NCI-H1105 treated with DMSO at 0.1 percent for 48 hours (cell line): ENCODE data around the gene PRSS1.
"Not testable (repeated sequence)": the region's sequence is repeated elsewhere in the genome, so short reads cannot be mapped to it uniquely, and the experiment has no call there.

Source experiments
- DNase-seq: peaks from one replicate; lab custom pipeline; 2025; lab: John Stamatoyannopoulos, UW

Gene PRSS1

DNA sequence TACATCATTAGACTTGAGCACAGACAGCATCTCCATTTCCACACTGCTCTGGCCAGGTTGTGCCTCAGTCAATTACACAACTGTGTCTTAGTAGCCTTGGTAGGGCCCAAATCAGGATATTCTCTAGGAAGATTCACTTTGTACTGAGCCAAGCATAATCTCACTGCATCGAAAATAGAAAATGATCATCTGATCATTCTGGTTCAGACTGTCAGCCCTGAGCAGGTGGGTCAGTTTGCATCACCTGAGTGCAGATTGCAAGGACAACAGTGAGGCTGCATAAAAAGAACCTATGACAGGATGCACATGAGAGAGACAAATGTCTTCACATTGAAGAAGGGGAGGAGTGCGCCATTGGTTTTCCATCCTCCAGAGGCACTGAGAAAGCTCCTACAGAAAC lies 862 bp upstream of the PRSS1 start:
- DNase-seq: not testable (repeated sequence)

DNA sequence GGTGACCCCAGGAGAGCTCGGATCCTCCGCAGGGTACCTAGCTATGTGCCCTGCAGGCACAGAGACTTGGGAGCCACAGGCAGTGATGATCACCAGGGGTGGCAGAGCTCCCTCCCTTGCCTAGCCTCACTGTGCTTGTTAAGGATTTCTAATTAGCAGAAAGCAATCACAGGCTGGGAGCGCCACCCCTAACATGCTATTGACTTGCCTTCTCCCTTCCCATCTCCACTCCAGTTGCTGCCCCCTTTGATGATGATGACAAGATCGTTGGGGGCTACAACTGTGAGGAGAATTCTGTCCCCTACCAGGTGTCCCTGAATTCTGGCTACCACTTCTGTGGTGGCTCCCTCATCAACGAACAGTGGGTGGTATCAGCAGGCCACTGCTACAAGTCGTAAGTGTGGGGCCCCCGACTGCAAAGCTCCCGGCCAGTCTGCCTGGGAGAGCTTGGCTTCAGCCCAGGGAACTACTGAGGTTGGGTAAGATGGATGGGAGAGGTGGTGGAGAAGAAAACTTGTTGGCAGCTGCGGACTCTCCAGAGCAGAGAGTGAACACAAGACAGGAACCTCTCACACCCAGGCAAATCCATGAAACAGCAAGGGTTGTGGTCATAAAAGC lies 1.2 kb downstream of the PRSS1 start:
- no peak for DNase-seq

DNA sequence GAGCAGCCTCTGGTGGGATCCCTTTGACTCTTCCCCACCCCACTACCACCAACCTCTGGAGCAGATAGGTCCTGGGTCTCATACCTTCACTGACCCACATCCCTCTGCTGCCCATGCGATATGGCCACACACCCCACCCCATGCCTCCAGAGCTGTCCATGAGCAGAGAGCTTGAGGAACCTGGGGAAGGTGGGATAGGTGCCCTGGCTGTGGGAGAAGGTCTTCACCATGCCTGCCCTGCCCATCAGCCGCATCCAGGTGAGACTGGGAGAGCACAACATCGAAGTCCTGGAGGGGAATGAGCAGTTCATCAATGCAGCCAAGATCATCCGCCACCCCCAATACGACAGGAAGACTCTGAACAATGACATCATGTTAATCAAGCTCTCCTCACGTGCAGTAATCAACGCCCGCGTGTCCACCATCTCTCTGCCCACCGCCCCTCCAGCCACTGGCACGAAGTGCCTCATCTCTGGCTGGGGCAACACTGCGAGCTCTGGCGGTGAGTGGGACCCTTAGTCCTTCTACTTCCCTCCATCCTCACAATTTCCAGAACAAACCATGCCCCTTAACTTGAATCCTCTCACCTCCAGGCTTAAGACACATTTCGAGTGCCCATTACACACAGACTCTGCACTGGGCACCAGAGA lies 2.4 kb downstream of the PRSS1 start:
- DNase-seq: not testable (repeated sequence)

DNA sequence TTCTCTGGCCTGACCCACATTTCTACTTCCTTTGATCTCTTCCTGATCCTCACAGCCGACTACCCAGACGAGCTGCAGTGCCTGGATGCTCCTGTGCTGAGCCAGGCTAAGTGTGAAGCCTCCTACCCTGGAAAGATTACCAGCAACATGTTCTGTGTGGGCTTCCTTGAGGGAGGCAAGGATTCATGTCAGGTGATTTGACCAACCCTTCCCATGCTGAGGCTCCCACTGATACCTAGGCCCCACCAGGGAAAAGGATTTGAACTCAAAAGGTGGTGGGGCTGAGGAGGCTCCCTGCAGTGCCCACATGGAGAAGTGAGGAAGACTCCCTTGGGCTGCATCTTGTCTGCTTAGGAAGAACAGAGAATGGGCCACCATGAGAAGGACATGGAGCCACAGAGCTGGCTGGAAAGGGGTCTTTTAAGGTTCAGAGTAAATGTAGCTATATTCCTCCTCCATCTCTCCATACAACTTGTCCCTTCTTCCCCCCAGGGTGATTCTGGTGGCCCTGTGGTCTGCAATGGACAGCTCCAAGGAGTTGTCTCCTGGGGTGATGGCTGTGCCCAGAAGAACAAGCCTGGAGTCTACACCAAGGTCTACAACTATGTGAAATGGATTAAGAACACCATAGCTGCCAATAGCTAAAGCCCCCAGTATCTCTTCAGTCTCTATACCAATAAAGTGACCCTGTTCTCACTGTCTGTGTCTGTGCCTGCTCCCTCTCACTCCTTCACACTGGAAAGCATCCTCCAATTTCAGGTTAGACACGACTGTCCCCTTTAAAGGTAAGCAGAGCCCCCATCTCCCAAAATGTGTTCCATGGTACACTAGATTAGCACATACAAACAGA lies 3.3 kb downstream of the PRSS1 start:
- DNase-seq: no peak

DNA sequence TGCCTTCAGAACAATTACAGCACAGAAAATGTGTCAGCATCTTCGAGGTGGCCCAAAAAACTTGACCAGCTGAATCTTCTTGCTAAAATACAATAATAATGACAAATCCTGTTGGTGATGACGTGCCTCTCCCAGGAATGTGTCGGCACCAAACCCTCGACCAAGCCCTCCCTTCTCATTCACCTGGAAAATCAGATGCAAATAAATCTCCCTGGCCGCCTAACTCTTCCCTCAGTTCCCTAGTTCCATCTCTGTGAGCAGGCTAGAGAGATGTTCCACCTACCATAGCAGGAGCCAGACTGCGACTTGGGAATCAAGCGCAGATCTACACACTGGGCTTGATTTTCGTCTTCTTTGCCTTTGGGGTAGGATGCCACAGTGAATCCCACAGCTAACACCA lies 4.1 kb downstream of the PRSS1 start:
- DNase-seq: no peak

DNA sequence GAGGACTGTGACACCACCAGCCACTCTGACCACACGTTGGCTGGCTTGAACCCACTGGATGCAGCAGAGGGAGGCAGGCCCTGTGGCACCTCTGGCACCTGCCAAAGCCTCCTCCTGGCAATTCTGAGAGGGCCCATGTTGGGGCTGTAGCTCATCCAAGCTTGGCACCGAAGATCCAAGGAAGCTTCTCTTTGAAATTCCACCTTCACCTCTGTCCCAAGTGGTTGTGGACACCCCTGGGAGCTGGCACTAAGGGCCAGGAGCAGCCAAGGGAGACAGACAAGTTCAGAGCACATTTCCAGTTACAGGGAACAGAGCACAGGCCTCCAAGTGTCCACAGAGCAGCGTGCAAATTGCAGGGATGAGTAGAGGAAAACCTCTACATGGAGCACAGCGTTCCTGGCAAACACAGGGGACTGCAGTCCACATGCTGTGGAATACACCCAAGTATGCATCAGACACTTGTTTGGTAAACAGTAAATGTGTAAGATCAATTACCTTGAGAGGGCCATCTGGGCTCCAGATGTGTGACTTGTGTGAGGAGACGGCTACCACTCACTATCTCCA lies 4.7 kb downstream of the PRSS1 start:
- not testable (repeated sequence) for DNase-seq

DNA sequence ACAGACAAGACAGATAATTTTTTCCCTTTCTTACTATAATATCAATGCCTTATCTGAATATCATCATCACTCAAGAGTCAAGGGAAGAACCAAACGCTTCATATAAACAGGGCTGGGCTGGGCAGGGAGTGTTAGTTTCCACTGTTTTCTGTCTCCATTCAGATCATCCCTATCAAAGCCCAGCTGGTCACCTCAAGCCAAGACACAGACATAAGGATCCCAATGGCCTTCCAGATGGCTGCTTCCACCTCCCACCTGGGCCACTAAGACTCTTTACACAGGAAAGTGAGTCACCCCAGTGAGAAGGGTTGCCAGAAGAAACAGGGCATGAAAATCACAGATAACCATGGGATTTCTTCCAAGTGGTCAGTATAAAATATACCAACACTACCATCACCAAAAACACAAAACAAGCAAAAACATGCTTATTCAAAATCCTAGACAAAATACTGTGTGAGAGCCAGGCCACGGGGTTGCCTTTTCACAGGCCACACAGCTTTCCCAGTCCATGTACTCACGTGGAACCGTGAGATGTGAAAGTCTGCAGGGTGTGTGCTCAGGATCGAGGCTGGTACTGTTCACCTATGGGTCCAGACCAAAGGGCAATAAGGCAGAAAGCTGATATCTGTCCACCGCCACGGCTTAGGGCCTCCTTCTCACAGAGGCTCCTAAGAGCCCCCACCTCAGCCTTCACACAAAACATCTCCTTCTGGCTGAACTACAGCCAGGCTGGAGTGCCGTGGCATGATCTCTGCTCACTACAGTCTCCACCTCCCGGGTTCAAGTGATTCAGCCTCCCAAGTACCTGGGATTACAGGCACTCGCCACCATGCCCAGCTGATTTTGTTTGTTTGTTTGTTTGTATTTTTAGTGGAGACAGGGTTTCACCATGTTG lies 5.7 kb downstream of the PRSS1 start:
- no peak for DNase-seq

DNA sequence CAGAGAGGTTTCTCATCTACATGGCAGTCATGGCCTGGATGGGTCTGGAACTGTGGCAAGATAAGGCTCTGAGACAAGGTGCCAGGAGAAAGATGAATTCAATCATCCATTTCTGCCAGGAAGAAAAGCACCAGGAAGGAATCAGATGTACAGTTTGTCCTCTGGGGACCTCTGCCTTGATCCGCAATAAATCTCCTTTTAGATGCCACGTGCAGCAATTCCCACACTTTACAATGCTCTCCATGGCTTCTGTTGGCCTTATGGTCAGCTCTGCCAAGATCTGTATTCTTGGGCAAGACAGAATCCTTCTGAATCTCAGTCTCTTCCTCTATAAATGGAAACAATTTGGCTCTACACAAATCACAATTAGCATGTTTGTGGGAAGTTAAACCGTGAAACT lies 9.0 kb downstream of the PRSS1 start:
- not testable (repeated sequence) for DNase-seq

DNA sequence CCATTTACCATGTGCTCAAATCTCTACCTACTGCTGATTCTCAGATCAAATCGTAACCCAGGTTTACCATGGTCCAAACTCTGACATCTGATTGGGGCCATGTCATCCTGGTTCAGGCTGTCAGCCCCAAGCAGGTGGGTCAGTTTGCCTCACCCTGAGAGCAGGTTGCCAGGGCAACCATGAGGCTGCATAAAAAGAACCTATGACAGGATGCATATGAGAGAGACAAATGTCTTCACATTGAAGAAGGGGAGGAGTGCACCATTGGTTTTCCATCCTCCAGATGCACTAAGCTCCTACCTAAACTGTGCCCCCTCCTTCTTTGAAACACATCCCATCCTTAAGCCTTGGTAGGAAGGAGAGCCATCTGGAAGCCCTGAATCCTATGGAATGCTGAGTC lies 10.2 kb downstream of the PRSS1 start:
- no peak for DNase-seq

DNA sequence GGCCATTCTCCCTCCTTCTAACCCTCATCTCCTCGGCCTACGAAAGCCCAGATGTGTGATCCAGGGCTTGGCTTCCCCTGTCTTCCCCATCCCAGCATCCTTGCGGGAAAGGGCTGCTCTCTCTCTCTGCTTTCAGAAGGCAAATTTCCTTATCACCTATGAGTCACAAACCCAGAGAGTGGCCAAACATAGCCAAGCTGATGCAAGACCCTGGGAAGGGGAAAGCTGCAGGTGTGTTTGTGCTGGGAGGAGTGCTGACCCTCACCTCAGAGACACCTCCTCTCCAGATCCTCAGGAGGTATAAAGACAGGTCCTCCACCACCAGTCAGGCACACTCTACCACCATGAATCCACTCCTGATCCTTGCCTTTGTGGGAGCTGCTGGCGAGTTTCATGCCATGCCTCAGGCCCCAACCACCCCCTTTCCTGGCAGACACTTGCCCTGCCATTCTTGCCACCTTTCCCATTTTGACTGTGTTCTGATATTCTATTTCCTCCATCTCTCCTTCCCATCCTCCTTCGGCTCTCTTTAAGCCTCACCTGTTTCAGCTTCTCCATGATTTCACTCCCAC lies 10.9 kb downstream of the PRSS1 start:
- no peak for DNase-seq

DNA sequence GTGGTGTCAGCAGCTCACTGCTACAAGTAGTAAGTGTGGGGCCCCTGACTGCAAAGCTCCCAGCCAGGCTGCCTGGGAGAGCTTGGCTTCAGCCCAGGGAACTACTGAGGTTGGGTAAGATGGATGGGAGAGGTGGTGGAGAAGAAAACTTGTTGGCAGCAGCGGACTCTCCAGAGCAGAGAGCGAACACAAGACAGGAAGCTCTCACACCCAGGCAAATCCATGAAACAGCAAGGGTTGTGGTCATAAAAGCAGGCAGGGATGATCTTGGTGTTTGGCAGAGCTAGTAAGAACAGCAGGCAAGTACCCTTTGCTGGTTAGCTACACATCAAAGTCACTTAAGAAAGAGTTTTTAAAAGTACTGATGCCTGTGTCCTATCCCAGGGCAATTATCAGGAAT lies 12.3 kb downstream of the PRSS1 start:
- not testable (repeated sequence) for DNase-seq

DNA sequence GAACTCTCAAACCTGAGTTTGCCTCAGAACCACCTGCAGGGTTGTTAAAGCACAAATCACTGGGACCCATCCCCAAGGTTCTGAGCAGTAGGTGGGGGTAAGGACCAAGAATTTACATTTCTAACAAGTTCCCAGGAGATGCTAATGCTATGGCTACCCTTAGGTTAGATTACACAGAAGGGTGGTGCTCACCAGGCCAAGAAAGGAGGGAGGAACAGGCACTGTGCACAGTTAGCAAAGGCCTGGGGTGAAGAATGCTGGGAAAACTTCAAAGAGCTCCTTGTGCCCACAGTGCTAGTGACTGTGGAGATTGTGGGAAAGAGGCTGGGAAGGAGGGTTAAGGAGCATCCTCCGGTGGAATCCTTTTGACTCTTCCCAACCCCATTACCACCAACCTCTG lies 12.8 kb downstream of the PRSS1 start:
- DNase-seq: no peak

DNA sequence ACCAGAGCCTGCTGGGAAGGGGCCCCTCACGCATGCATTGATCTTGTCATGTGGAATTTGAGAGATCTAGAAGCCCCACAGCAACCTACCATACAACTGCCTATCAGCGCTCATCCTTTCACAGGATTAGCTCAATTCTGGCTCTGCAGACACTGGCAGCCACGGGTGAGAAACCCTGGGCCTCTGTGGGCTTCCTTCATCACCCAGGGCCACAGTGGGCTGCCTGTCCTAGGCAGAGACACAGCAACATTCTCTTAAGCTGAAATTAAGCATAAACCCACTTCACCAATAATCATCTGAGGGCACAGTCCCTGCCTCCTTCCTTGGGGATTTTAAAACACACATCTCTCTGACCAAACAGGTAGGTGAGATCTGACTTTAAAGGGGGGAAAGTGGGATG lies 18.2 kb downstream of the PRSS1 start:
- no peak for DNase-seq

DNA sequence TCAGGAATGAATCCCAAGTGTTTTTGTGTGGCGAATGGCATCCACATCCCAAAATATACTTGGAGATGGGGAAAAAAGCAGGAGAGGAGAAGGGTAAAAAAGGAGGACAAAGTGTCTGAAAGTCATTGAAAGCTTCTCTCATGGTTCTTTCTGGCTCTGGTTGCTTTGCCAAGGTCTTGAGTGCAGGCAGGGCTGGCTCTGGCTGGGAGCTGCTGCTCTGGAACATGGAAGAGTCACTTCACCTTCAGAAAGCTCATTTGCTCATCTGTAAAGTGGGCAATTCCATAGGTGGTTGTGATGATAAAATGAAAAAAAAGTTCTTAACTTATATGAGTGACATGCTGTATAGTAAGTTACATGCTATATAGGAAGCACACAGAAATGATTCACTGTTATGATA lies 18.6 kb downstream of the PRSS1 start:
- no peak for DNase-seq

DNA sequence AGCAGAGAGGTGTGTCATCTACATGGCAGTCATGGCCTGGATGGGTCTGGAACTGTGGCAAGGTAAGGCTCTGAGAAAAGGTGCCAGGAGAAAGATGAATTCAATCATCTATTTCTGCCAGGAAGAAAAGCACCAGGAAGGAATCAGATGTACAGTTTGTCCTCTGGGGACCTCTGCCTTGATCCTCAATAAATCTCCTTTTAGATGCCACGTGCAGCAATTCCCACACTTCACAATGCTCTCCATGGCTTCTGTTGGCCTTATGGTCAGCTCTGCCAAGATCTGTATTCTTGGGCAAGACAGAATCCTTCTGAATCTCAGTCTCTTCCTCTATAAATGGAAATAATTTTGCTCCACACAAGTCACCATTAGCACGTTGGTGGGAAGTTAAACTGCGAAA lies 19.6 kb downstream of the PRSS1 start:
- DNase-seq: not testable (repeated sequence)

DNA sequence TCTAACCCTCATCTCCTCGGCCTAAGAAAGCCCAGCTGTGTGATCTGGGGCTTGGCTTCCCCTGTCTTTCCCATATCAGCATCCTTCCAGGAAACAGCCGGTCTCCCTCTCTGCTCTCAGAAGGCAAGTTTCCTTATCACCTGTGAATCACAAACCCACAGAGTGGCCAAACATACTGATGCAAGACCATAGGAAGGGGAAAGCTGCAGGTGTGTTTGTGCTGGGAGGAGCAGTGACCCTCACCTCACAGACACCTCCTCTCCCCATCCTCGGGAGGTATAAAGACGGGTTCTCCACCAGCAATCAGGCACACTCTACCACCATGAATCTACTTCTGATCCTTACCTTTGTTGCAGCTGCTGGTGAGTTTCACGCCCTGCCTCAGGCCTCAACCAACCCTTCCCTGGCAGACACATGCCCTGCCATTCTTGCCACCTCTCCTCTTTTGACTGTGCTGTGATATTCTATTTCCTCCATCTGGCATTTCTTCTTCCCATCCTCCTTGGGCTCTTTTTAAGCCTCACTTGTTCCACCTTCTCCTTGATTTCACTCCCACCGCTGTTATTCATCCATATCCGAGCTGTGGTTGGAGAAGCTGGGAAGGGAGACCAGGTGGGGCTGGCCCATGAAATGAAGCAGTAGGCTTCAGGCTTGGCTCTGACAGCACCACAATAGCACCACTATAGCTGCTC lies 21.5 kb downstream of the PRSS1 start, which contains the start of gene PRSS2:
Gene PRSS2, plus strand, starts transcription at position 310 of the 692 bp plus-strand sequence. Its CDS starts 13 bp downstream, at position 323.
- DNase-seq: no peak

DNA sequence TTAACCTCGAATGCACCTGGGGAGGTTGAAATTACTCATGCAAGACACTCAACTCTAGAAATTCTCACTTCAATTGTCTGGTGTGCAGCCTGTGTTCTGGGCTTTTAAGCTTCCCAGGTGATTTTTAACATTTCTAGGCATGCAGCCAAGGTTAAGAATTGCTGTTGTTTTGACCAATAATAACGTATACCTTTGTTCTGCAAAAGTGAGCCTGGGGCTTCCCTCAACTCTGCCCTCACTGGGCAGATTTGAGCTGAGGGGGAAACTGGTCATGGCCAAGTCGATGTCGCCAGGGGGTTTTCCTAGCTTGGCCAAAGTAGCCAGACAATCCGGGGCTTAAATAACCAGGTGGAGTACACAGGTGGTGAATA lies 22.1 kb downstream of the PRSS1 start:
- peak; percentile 98 for DNase-seq

DNA sequence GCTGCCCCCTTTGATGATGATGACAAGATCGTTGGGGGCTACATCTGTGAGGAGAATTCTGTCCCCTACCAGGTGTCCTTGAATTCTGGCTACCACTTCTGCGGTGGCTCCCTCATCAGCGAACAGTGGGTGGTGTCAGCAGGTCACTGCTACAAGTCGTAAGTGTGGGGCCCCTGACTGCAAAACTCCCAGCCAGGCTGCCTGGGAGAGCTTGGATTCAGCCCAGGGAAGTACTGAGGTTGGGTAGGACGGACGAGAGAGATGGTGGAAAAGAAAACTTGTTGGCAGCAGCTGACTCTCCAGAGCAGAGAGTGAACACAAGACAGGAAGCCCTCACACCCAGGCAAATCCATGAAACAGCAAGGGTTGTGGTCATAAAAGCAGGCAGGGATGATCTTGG lies 22.8 kb downstream of the PRSS1 start:
- no peak for DNase-seq

DNA sequence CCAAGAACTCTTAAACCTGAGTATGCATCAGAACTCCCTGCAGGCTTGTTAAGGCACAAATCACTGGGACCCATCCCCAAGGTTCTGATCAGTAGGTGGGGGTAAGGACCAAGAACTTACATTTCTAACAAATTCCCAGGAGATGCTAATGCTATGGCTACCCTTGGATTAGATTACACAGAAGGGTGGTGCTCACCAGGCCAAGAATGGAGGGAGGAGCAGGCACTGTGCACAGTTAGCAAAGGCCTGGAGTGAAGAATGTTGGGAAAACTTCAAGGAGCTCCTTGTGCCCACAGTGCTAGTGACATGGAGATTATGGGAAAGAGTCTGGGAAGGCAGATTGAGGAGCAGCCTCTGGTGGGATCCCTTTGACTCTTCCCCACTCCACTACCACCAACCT lies 23.4 kb downstream of the PRSS1 start:
- DNase-seq: no peak

DNA sequence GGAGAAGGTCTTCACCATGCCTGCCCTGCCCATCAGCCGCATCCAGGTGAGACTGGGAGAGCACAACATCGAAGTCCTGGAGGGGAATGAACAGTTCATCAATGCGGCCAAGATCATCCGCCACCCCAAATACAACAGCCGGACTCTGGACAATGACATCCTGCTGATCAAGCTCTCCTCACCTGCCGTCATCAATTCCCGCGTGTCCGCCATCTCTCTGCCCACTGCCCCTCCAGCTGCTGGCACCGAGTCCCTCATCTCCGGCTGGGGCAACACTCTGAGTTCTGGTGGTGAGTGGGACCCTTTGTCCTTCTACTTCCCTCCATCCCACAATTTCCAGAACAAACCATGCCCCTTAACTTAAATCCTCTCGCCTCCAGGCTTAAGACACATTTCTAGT lies 24.0 kb downstream of the PRSS1 start:
- no peak for DNase-seq
